HG02623 (cell line): ENCODE data around the gene NPAS3.

Experiments used
- ATAC-seq: cut with Tn5 transposase; IDR thresholded peaks from one replicate; pipeline ENCODE4 v1.9.1; 2021; ENCODE audit warnings: moderate library complexity; ENCODE audit not compliant: unreplicated experiment

NPAS3 gene

DNA sequence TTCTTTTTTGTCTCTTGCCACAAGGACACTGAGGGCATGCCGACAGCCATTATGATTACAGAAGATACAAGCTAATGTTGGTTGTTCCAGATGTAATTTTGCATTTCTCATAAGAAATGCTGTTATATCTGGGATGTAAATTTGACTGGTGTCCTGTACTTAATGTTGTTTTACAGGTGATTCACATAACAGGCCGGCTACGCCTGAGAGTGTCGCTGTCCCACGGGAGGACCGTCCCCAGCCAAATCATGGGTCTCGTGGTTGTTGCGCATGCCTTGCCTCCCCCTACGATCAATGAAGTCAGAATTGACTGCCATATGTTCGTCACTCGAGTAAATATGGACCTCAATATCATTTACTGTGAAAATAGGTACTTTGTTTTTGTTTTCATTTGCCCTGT is 835.5 kb downstream of the NPAS3 start:
- ATAC-seq = no peak

DNA sequence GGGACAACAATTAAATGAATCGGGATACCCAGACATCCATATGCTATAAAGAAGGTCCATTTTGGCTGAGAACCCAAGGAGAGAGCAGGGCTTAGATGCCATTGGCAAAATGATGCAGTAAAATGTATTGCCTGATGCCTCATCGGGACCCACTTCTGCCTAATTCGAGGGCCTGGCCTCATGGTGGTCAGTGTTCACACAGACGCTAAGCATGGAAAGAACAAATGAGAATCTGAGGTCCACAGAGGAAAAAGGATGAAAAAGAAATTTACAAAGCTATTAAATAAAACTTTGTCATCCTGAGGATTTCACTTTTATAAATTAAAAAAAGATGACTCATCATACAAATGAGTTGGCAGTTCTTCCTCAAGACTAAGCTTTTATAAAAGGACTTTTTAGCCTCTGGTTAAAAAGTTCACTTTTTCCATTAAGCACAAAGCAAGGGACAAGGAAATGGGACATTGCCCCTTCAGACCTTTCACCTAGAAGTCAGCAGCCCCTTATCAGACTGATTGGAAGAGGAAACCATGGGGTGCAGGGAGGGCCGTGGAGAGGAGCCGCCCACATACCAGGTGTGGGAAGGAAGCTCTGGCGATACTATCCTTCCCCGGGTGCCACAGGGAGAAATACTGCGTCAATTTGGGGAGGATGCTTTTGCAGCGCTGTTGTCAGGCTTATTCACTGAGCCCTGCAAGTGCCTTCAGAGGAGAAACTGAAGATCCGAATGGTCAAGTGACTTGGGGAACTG is 836.2 kb downstream of the NPAS3 start:
- no peak for ATAC-seq

DNA sequence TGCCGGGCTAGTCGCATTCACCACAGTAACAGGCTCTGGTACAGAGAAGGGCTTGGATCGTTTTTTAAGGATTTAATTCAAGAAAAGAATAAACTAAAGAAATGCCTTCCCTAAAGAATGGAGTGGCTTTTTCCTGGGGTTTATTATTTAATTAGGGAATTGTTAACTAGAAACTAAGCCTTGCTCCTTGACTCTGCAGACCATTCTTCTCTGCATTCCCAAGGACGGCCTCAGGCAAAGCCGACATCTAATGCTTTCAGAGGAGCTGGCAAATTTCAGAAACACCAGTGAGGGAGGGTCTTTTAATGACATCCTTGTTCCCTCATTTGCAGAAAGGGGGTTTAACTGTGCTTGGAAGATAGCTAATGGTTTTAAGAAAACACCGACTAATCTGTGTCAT is 838.2 kb downstream of the NPAS3 start:
- no peak for ATAC-seq

DNA sequence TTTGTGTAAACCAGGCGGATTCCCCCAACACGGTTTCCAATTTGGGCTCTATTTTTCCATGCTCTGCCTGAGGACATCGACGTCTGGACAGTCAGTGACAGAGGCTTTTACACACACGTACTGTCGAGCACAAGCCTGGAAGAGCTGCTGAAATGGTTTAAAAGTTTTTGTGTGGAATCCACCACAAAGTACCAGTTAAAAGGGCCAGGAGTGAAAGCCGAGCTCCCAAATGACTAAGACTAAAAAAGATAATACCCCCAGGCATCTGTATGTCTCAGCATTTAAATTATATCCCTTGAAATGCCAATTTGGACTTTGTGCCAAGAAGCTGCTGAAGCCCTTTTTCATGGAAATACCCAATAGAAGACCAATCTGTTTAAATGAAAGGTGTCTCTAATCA is 839.0 kb downstream of the NPAS3 start:
- no peak for ATAC-seq

DNA sequence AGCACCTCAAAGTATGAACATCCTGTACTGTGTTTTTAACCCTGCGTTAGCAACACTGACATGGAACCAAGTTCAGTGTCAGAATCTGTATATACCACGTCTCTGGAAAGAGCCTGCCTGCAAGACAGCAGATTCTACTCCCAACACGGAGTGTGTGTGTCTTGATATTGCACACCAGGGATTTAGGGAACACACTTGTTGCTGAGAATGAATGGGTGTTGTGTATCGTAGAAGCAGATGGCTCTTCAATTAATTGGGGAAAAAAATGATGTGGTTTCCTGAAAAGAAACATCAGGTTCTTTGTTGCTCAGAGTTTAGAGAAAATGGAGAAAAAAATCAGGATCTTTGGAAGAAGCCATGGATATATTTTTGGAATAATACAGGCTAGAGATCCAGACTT is 841.4 kb downstream of the NPAS3 start:
- ATAC-seq = no peak

DNA sequence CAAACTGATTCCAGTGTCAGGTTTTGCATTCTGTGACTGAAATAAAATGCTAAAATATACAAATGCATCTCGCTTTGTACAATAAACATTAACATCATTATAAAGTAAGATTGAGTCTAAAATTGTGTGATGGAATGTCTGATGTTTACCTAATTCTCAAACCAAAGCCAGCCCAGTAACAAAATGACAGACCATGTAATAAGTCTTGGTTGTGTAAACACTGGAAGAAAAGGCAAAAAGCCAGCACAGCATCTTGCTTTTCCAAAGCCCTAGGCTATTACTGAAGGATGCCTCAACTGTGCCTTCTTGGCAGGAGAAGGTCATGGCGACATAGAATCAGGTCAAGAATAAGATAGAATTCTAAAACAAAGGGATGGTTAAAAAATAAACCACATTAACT is 842.6 kb downstream of the NPAS3 start:
- ATAC-seq = no peak

DNA sequence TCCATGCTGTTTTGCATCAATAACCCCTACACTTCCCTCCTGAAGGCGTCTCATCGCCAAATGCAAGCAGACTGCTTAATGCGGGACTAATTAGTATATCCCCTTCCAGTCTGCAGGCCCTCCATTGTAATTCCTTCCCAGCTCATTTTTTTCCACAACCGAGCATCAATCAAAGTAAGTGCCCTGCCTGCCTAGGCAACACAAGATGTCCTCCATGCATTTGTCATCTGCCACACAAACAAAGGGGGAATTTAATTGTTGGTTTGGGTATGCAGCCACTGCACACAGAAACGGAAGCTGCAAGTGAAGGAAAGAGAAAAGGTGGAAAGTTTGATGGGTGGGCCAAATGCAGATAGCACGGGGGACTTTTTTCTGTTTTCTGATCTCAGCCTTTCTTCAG is 844.2 kb downstream of the NPAS3 start:
- ATAC-seq = no peak

DNA sequence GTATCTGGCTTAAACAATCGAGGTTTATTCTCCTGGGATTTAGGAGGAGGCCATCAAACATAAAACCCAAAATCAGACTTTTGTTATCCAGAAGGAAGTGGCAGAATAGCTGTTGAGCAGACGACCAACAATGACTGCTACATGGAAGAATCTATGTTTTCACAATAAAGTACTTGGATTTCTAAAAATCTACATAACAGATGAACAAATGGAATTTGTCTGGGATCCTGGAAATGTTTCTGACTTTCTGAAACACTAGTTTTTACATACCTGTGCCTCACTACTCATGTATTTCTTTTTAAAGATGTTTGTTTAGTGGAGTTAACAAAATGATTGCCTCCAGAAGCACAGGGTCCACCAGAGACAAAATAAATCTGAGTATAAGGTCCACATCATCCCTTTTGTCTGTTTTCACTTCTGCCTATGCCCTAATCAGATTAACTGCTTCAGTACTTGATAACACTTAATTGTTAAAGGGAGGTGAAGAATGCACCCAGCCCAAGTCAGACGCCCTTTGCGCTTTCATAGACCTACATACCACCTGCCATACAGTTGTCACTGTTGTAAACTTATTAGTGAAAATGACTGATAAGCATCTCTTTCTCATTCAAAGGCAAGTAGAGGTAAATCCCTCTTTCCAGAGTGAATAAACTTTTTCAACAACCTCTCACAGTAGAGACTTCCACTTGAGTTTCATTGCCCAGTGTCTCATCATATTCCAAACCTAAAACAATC is 847.6 kb downstream of the NPAS3 start:
- ATAC-seq = no peak

DNA sequence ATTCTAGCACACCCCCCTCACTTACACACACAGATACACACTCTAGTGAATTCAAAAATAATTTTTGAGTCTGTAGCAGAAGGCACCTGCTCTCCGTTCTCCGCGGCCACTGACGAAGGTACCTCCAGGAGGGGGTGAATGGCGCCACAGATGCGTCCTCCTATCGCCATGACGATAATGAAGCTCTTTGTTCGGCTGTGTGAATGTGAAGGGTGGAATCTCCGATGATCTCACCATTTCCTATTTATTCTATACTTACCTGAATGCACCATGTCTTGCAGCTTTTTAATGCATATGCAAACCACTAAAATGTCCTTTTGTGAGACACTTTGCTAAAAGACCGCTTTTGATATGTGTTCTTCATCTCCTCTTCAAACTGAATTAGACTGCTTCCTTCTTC is 849.5 kb downstream of the NPAS3 start:
- no peak for ATAC-seq

DNA sequence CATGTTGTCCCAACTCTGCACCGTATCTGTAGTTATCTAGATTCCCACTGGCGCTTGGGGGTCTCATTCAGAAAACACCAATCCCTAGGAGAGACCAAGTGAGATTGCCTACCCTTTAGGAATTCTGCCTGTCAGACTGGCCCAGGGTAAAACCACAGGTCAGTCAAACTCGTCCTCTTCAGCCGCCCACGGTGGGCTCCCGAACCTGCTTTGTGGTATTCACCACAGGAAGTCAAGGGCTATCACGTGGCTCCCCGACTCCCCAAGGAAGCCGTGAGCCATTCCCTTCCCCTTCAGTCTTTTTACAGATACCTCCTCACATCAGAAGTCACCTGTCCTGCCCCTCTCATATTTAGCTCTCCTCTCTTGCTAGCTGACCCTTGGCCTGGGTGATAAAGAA is 852.3 kb downstream of the NPAS3 start:
- no peak for ATAC-seq

DNA sequence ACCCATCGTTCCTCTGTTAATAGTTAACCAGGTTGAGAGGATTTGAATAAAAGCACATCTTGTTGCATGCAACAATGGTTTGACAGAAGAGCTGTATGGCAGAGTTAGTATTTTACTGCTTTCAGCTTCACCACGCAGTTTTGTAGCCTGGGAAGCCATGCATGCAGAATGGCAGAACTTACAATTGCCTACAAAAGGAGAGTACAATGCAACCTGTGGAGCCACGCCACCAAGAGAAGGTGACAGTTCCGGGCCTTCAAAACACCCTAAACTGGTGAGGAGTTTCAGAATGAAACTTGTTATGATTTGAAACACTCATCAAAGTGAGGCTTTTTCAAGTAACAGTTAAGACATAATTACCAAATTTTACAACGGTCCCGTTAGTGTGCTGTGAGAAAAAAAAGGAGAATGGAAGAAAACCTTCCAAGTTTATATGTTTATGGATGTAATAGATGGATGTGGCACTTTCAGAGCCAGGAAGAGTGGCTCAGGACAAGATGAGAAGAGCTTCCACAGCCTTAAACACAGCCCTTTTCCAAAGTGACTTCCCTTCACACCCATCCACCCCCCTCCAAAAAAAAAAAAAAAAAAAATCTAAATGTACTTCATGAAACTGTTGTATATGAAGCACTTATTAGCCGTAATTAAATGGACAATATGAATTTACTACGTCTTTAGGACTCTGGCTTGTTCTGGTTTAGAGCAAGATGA is 853.5 kb downstream of the NPAS3 start:
- ATAC-seq = peak; percentile 48

DNA sequence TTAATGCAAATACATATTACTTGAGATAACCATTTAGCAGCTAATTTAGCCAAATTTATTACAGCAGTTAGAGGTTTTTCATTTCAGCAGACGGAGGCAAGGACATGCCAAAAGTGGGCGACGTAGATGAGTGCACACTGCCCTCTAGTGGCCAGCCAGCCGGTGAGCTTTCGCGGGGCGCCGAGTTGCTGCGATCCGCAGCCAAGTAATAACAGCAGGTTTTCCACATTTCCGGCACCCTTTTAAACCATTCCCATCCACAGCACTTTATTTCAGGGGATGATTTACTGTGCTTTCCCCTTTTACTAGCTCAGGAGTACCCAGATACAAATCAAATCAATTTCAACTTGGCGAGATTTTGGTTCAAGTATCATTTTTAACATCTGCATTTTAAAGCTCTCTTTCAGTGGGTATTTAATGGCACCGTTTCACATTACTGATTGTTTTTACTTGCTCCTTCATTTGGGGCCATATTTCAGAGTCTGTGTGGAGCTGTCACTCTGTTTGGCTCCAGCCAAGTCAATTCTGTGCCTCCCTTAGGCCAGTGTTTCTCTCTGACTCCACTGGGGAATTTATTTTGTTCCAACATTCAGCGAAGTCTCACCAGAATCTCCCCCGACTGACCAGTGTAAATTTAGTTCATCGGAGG is 854.2 kb downstream of the NPAS3 start:
- ATAC-seq = peak; percentile 69

DNA sequence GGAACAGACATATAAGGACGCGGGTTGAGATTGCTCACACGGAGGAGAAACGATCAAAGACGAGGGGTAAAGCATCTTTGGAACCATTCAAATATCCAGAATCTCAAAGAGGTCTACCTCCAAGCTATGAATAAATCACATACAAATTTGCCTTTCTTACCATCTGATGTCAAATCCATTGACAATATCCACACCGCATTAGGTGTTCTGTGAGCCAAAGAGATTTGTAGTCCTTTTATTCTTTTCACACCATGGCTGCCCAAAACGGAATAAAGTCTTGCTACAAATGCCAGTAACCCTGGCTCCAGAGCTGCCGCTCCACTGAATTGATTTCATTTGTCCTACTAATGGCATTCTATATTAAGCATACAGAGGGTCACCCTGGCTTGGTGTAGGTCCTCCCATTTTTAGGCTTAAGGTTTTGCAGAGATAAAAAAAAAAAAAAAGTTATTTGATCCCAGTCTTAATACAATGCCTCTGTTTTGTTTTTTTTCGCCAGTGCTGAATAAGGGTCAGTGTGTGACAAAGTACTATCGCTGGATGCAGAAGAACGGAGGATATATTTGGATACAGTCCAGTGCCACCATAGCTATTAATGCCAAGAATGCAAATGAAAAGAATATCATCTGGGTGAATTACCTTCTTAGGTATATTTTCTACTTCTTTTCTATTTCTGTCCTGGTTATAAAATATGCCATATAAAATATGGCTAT is 854.9 kb downstream of the NPAS3 start:
- no peak for ATAC-seq

DNA sequence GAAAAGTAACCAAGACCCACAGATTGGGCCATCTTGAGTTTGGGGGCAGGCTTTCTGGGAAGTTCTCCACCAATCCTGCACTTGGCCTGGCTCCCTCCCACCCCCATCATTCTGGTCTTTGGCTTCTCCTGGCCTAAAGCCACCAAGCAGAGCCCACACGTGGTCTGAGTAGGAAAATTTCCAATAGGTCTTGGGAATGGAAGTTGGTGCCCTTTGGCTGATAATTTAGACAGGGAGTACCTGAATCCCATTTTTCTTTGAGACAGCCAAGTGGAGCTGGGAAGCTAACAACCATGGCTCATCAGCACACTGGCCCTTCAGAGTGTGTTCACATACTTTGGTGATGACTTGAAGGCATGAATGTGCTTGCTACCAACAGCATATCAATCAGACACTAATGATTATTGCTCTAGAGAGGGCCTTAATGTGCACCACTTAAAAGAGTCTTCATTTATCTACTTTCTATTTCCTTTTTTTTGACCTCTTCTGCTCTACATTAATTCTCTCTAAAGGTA is 856.2 kb downstream of the NPAS3 start:
- ATAC-seq = no peak

DNA sequence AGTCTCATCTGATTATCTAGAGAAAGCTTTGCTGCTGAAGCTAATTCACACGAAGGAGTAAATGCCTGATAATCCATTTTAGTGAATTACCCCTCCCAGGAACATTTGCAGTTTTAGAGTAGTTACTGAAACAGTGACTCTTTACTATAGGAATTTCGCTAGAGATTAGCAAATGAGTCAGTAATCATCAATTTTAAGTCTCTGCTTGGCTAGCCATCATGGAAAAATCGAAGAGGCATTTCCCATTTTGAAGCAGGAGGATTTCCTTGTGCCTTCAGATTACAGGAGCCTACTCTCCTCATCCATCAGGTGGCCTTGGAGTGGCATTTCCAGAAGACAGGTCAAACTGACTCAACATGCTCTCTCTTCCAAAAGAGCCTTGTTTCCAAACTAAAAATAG is 857.7 kb downstream of the NPAS3 start:
- no peak for ATAC-seq

DNA sequence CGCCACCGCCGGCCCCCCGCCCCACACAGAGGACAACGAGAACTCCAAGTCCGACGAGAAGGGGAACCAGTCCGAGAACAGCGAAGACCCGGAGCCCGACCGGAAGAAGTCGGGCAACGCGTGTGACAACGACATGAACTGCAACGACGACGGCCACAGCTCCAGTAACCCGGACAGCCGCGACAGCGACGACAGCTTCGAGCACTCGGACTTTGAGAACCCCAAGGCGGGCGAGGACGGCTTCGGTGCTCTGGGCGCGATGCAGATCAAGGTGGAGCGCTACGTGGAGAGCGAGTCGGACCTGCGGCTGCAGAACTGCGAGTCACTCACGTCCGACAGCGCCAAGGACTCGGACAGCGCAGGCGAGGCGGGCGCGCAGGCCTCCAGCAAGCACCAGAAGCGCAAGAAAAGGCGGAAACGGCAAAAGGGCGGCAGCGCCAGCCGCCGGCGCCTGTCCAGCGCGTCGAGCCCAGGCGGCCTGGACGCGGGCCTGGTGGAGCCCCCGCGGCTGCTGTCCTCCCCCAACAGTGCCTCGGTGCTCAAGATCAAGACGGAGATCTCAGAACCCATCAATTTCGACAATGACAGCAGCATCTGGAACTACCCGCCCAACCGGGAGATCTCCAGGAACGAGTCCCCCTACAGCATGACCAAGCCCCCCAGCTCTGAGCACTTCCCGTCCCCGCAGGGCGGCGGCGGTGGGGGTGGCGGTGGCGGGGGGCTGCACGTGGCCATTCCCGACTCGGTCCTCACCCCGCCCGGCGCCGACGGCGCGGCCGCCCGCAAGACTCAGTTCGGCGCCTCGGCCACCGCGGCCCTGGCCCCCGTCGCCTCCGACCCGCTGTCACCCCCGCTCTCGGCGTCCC is 861.3 kb downstream of the NPAS3 start:
- ATAC-seq = no peak

DNA sequence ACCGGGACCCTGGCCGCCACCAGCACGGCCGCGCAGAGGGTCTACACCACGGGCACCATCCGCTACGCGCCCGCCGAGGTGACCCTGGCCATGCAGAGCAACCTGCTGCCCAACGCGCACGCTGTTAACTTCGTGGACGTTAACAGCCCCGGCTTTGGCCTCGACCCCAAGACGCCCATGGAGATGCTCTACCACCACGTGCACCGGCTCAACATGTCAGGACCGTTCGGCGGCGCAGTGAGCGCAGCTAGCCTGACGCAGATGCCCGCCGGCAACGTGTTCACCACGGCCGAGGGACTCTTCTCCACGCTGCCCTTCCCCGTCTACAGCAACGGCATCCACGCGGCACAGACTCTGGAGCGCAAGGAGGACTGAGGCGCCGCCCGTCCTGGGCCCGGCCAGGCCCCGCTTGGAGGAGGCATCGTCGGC is 862.1 kb downstream of the NPAS3 start:
- ATAC-seq = no peak

DNA sequence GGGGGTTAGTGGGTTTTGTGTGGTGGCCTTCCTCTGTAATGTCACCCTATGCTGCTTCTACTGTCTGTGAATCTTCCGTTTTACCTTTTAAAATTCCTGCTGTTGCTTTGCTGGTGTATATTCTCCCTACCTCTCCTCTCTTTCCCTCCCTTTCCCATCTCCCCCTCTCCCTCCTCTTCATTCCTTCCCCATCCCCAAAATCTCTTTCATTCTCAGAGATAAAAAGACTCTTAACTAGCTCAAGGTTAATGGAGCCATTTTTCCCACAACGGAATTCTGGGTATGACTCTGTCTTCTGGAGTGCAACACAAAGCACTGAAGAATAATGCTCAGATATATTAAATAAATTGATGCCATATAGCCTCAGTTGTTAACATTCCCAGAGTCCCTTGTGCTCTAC is 864.1 kb downstream of the NPAS3 start:
- ATAC-seq = no peak

DNA sequence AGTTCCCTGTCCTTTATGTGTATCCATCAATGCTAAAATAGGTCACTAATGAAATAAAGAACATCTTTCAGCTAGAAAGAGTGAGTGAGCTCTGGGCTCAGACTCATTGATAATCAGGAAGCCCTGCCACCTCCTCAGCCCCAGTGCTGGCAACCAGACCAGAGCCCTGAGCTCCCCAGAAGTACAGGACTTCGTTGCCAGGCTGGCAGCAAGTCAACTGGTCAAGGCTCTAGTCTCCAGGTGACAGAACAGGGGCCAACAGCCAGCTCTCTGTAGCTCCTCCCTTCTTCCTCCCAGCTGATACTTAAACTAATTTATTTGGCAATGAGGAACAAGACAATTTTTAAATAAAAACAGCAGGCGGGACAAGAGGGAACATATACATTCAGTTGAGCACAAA is 866.9 kb downstream of the NPAS3 start:
- no peak for ATAC-seq

DNA sequence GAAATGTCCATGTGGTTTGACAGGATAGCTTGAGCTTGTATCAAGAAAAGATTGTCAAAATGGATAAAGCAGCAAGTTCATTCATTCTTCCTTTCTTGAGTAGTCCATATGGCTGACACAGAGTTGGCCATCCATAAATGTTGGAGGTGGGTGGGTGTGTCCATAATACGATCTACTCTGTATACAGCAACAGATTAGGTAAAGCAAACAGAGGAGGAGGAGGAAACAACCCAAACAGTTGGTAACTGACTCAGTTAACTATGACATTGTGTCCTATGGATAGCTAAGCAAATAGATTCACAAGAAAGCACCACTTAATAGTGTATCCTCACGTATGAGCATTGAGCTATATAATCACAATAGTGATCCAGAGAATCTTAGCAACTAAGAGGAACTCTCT is 868.2 kb downstream of the NPAS3 start:
- no peak for ATAC-seq
